Measurements from ENCODE around the gene PHF19. TPM values are rescaled to one million over a fixed set of nuclear protein-coding genes. Genes with fewer than 3 reads are reported as not detected.

The PHF19 gene
- total and polyA plus RNA-seq, 2 experiments from 2014 or later, result 16.8 to 31.0 TPM

- peaks cover 9% of the 10 kb centered on the region; the same call in 1 of the 2 replicates for H3K4me1 ChIP-seq (ENCODE audit: insufficient read depth)
- peaks cover 8% of the 10 kb centered on the region for H3F3A ChIP-seq (replicated peaks; ENCODE audit: low read depth)
- ATAC-seq, result no peak
- DNase-seq (ENCODE audit: low spot score), result no peak
- no peak for TF ChIP-seq ZNF114 (CRISPR knock-in tag; IDR thresholded peaks at IDR 0.05)
- TF ChIP-seq CTCF (conservative IDR thresholded peaks at IDR 0.05; ENCODE audit: low read depth in 2 of 2), result no peak
- TF ChIP-seq POLR2AphosphoS5 (IDR thresholded peaks at IDR 0.05; ENCODE audit: low read depth), result no peak
- TF ChIP-seq JUNB (IDR thresholded peaks at IDR 0.05; ENCODE audit: unreplicated experiment), result no peak
- TF ChIP-seq EZH2 (IDR thresholded peaks at IDR 0.05; ENCODE audit: low read depth, unreplicated experiment), result no peak
- no peak for TF ChIP-seq STAT1 (IDR thresholded peaks at IDR 0.05; ENCODE audit: unreplicated experiment)
- TF ChIP-seq EZH2phosphoT487 (IDR thresholded peaks at IDR 0.05; ENCODE audit: unreplicated experiment), result no peak
- TF ChIP-seq NANOG (IDR thresholded peaks at IDR 0.05; ENCODE audit: borderline replicate concordance), result no peak
- TF ChIP-seq, protein P1, sequence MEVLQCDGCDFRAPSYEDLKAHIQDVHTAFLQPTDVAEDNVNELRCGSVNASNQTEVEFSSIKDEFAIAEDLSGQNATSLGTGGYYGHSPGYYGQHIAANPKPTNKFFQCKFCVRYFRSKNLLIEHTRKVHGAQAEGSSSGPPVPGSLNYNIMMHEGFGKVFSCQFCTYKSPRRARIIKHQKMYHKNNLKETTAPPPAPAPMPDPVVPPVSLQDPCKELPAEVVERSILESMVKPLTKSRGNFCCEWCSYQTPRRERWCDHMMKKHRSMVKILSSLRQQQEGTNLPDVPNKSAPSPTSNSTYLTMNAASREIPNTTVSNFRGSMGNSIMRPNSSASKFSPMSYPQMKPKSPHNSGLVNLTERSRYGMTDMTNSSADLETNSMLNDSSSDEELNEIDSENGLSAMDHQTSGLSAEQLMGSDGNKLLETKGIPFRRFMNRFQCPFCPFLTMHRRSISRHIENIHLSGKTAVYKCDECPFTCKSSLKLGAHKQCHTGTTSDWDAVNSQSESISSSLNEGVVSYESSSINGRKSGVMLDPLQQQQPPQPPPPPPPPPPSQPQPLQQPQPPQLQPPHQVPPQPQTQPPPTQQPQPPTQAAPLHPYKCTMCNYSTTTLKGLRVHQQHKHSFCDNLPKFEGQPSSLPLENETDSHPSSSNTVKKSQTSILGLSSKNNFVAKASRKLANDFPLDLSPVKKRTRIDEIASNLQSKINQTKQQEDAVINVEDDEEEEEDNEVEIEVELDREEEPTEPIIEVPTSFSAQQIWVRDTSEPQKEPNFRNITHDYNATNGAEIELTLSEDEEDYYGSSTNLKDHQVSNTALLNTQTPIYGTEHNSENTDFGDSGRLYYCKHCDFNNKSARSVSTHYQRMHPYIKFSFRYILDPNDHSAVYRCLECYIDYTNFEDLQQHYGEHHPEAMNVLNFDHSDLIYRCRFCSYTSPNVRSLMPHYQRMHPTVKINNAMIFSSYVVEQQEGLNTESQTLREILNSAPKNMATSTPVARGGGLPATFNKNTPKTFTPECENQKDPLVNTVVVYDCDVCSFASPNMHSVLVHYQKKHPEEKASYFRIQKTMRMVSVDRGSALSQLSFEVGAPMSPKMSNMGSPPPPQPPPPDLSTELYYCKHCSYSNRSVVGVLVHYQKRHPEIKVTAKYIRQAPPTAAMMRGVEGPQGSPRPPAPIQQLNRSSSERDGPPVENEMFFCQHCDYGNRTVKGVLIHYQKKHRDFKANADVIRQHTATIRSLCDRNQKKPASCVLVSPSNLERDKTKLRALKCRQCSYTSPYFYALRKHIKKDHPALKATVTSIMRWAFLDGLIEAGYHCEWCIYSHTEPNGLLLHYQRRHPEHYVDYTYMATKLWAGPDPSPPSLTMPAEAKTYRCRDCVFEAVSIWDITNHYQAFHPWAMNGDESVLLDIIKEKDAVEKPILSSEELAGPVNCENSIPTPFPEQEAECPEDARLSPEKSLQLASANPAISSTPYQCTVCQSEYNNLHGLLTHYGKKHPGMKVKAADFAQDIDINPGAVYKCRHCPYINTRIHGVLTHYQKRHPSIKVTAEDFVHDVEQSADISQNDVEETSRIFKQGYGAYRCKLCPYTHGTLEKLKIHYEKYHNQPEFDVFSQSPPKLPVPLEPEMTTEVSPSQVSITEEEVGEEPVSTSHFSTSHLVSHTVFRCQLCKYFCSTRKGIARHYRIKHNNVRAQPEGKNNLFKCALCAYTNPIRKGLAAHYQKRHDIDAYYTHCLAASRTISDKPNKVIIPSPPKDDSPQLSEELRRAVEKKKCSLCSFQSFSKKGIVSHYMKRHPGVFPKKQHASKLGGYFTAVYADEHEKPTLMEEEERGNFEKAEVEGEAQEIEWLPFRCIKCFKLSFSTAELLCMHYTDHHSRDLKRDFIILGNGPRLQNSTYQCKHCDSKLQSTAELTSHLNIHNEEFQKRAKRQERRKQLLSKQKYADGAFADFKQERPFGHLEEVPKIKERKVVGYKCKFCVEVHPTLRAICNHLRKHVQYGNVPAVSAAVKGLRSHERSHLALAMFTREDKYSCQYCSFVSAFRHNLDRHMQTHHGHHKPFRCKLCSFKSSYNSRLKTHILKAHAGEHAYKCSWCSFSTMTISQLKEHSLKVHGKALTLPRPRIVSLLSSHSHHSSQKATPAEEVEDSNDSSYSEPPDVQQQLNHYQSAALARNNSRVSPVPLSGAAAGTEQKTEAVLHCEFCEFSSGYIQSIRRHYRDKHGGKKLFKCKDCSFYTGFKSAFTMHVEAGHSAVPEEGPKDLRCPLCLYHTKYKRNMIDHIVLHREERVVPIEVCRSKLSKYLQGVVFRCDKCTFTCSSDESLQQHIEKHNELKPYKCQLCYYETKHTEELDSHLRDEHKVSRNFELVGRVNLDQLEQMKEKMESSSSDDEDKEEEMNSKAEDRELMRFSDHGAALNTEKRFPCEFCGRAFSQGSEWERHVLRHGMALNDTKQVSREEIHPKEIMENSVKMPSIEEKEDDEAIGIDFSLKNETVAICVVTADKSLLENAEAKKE (CRISPR knock-in tag; IDR thresholded peaks at IDR 0.05), result no peak
- no peak for TF ChIP-seq CREB1 (CRISPR knock-in tag; IDR thresholded peaks at IDR 0.05; ENCODE audit: low read depth)
- TF ChIP-seq ETS1 (IDR thresholded peaks at IDR 0.05), result no peak
- TF ChIP-seq ZNF331 (CRISPR knock-in tag; IDR thresholded peaks at IDR 0.05; ENCODE audit: low read depth), result no peak
- H3K9me2 ChIP-seq (ENCODE audit: insufficient read depth), result no peaks in the 10 kb centered on the region
- no peaks in the 10 kb centered on the region for H4K20me1 ChIP-seq (replicated peaks; ENCODE audit: insufficient read depth)
- H3K79me2 ChIP-seq (replicated peaks; ENCODE audit: insufficient read depth), result no peaks in the 10 kb centered on the region
- Mint-ChIP-seq H3K4me3 (no peak overlapping the region), H3K27me3 (ENCODE audit: insufficient read depth, low read depth, poor library complexity) (peaks cover 18% of the 10 kb centered on the region), H3K36me3 (ENCODE audit: low read depth) (no peaks in the 10 kb centered on the region), H3K27ac (no peak overlapping the region), H3K4me1 (peaks cover 20% of the 10 kb centered on the region), H3K9me3 (no peaks in the 10 kb centered on the region)
- H3K27ac ChIP-seq (ENCODE audit: low read depth), result no peak overlapping the region
- no peak overlapping the region for H3K4me3 ChIP-seq
- no peak overlapping the region for H3K4me2 ChIP-seq
- no peaks in the 10 kb centered on the region for H3K36me3 ChIP-seq (ENCODE audit: insufficient read depth)
- H3K27me3 ChIP-seq (ENCODE audit: insufficient read depth), result peaks cover 21% of the 10 kb centered on the region
- H2AFZ ChIP-seq, result no peak overlapping the region
Measured at GRCh38 chr9:120892748-120893610, 16.0 kb upstream of the PHF19 start.

Measured in GM23338 (cell line).